ENCODE measurements around the gene FBLN1. TPM values are rescaled to one million over a fixed set of nuclear protein-coding genes. Genes with fewer than 3 reads are reported as not detected.

The FBLN1 gene
- total RNA-seq, 1 experiment from 2014 or later = 183 TPM

DNA sequence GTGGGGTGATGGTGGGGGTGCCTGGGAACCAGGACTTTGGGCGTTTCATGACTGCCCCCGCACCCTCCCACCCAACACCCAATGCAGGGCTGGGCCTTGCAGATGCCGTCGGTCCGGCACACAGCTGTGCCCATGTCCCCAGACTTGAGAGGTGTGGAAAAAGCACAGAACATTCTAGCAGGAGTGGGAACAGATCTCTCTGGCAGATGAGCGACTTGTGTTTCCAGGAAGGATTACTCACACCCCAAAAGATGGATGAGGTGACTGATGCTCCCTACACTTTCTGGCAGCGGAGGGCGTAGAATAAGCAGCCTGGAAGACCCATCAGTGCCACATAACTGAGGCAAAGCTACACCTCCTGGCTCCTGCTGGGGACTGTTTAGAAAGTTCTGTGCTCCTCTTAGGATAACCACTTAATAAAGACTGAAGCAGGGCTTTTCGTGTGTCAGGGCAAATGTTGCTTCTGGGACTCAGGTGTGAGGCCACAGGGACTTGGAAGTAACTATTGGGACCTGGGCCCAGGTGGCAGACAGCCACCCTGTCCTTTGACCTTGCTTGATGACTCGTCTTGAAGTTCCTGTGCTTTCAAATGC is 24.2 kb downstream of the FBLN1 start (continued):
- TF ChIP-seq, protein P1, sequence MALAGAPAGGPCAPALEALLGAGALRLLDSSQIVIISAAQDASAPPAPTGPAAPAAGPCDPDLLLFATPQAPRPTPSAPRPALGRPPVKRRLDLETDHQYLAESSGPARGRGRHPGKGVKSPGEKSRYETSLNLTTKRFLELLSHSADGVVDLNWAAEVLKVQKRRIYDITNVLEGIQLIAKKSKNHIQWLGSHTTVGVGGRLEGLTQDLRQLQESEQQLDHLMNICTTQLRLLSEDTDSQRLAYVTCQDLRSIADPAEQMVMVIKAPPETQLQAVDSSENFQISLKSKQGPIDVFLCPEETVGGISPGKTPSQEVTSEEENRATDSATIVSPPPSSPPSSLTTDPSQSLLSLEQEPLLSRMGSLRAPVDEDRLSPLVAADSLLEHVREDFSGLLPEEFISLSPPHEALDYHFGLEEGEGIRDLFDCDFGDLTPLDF (CRISPR knock-in tag; IDR thresholded peaks at IDR 0.05) = no peak
- no peak for TF ChIP-seq GTF2I (CRISPR knock-in tag; conservative IDR thresholded peaks at IDR 0.05)

DNA sequence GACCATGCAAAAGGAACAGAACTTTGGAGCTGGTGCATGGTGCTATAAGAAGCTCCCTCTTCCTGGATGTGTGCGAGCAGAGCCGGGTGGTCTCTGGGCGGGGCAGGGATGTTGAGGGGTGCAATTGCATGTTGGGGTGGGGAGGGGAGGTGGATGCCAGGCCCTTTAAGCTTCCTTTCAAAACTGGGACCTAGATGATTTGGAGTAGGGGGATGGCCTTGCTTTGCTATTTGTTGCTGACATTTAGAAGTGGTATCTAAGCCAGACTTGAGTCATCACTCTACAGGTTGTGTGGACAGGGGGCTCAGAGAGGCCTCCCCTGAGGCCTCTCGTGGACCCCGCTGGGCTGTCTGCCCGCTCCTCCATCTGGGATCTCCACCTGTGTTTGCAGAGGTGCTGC is 24.8 kb downstream of the FBLN1 start:
- ChIA-PET CTCF (no interaction called here), POLR2A (no interaction called here)
- no peak overlapping the region for H3K27ac Mint-ChIP-seq
- no peaks in the 10 kb centered on the region for H3K27me3 Mint-ChIP-seq (ENCODE audit: low read depth)
- peaks cover 46% of the 10 kb centered on the region for H3K36me3 Mint-ChIP-seq
- H3K4me1 Mint-ChIP-seq = no peaks in the 10 kb centered on the region
- H3K9me3 Mint-ChIP-seq = no peaks in the 10 kb centered on the region
- DNase-seq (ENCODE audit: low spot score) (no peak), ATAC-seq (no peak)
- no peak overlapping the region for H3K4me3 Mint-ChIP-seq
- TF ChIP-seq NR2C2 (CRISPR knock-in tag; IDR thresholded peaks at IDR 0.05) (no peak), CBFB (CRISPR knock-in tag; IDR thresholded peaks at IDR 0.05; ENCODE audit: low read depth) (no peak), PRRX2 (CRISPR knock-in tag; IDR thresholded peaks at IDR 0.05) (no peak), ZNF219 (CRISPR knock-in tag; IDR thresholded peaks at IDR 0.05; ENCODE audit: borderline replicate concordance) (no peak), RORB (CRISPR knock-in tag; IDR thresholded peaks at IDR 0.05) (no peak), ZNF317 (CRISPR knock-in tag; IDR thresholded peaks at IDR 0.05; ENCODE audit: borderline replicate concordance, low read depth) (no peak), SMAD3 (CRISPR knock-in tag; IDR thresholded peaks at IDR 0.05; ENCODE audit: borderline replicate concordance) (no peak), MXD4 (CRISPR knock-in tag; IDR thresholded peaks at IDR 0.05; ENCODE audit: borderline replicate concordance) (no peak), FOXP1 (CRISPR knock-in tag; IDR thresholded peaks at IDR 0.05; ENCODE audit: borderline replicate concordance) (no peak)
- TF ChIP-seq, protein P2, sequence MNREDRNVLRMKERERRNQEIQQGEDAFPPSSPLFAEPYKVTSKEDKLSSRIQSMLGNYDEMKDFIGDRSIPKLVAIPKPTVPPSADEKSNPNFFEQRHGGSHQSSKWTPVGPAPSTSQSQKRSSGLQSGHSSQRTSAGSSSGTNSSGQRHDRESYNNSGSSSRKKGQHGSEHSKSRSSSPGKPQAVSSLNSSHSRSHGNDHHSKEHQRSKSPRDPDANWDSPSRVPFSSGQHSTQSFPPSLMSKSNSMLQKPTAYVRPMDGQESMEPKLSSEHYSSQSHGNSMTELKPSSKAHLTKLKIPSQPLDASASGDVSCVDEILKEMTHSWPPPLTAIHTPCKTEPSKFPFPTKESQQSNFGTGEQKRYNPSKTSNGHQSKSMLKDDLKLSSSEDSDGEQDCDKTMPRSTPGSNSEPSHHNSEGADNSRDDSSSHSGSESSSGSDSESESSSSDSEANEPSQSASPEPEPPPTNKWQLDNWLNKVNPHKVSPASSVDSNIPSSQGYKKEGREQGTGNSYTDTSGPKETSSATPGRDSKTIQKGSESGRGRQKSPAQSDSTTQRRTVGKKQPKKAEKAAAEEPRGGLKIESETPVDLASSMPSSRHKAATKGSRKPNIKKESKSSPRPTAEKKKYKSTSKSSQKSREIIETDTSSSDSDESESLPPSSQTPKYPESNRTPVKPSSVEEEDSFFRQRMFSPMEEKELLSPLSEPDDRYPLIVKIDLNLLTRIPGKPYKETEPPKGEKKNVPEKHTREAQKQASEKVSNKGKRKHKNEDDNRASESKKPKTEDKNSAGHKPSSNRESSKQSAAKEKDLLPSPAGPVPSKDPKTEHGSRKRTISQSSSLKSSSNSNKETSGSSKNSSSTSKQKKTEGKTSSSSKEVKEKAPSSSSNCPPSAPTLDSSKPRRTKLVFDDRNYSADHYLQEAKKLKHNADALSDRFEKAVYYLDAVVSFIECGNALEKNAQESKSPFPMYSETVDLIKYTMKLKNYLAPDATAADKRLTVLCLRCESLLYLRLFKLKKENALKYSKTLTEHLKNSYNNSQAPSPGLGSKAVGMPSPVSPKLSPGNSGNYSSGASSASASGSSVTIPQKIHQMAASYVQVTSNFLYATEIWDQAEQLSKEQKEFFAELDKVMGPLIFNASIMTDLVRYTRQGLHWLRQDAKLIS (CRISPR knock-in tag; IDR thresholded peaks at IDR 0.05; ENCODE audit: borderline replicate concordance) = no peak
- TF ChIP-seq, protein P3, sequence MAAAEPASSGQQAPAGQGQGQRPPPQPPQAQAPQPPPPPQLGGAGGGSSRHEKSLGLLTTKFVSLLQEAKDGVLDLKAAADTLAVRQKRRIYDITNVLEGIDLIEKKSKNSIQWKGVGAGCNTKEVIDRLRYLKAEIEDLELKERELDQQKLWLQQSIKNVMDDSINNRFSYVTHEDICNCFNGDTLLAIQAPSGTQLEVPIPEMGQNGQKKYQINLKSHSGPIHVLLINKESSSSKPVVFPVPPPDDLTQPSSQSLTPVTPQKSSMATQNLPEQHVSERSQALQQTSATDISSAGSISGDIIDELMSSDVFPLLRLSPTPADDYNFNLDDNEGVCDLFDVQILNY (CRISPR knock-in tag; IDR thresholded peaks at IDR 0.05) = no peak

DNA sequence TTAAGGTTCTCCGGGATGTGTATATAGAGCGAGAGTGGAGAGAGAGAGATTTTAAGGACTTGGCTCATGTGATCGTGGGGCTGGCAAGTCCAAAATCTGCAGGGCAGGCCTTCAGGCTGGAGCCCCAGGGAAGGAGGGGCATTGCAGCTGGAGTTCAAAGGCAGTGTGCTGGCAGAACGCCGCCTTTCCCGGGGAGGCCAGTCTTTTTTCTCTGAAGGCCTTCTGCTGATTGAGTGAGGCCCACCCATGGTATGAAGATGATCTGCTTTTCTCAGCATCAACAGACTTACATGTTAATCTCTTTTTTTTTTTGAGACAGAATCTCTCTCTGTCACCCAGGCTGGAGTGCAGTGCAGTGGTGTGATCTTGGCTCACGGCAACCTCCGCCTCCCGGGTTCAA is 25.4 kb downstream of the FBLN1 start:
- Mint-ChIP-seq H3K4me1 (no peaks in the 10 kb centered on the region), H3K36me3 (peaks cover 42% of the 10 kb centered on the region), H3K9me3 (no peaks in the 10 kb centered on the region), H3K27me3 (ENCODE audit: low read depth) (no peaks in the 10 kb centered on the region), H3K4me3 (no peak overlapping the region), H3K27ac (no peak overlapping the region)
- POLR2A ChIA-PET = no interaction called here
- CTCF ChIA-PET = no interaction called here
- ATAC-seq = no peak
- no peak for TF ChIP-seq TEAD4 (CRISPR knock-in tag; IDR thresholded peaks at IDR 0.05)
- DNase-seq (ENCODE audit: low spot score) = no peak

DNA sequence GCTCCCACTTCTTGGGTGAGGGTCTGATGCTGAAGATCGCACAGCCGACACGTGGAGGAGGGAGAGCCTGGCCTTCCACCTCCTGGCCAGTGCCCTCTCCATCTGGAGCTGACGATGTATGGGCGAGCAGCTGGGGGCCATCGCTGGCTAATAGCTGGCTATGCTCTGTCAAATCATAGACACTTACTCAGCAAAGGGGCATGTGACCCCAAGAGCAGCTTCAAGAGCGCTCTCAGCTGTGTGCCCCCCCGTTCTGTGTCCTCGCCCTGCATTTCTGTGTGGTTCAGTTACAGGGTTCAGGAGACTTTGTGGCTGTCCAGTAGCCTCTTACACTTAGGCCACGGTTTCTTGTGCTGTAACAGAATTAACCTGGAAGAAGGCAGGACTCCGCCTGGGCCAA is 26.4 kb downstream of the FBLN1 start:
- CTCF ChIA-PET = no interaction called here
- Mint-ChIP-seq H3K9me3 (no peaks in the 10 kb centered on the region), H3K27ac (no peak overlapping the region), H3K27me3 (ENCODE audit: low read depth) (no peaks in the 10 kb centered on the region), H3K36me3 (peaks cover 47% of the 10 kb centered on the region), H3K4me3 (no peak overlapping the region), H3K4me1 (no peaks in the 10 kb centered on the region)
- no peak for TF ChIP-seq ZNF396 (CRISPR knock-in tag; IDR thresholded peaks at IDR 0.05; ENCODE audit: borderline replicate concordance)
- TF ChIP-seq ETV6 (CRISPR knock-in tag; IDR thresholded peaks at IDR 0.05) = no peak
- TF ChIP-seq ZNF138 (CRISPR knock-in tag; conservative IDR thresholded peaks at IDR 0.05) = no peak
- TF ChIP-seq, protein P4, sequence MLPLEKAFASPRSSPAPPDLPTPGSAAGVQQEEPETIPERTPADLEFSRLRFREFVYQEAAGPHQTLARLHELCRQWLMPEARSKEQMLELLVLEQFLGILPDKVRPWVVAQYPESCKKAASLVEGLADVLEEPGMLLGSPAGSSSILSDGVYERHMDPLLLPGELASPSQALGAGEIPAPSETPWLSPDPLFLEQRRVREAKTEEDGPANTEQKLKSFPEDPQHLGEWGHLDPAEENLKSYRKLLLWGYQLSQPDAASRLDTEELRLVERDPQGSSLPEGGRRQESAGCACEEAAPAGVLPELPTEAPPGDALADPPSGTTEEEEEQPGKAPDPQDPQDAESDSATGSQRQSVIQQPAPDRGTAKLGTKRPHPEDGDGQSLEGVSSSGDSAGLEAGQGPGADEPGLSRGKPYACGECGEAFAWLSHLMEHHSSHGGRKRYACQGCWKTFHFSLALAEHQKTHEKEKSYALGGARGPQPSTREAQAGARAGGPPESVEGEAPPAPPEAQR (CRISPR knock-in tag; IDR thresholded peaks at IDR 0.05) = no peak
- no peak for TF ChIP-seq GABPB1 (CRISPR knock-in tag; IDR thresholded peaks at IDR 0.05)
- TF ChIP-seq CBFB (CRISPR knock-in tag; IDR thresholded peaks at IDR 0.05; ENCODE audit: low read depth) = no peak
- TF ChIP-seq FOXJ3 (CRISPR knock-in tag; IDR thresholded peaks at IDR 0.05; ENCODE audit: borderline replicate concordance) = no peak
- DNase-seq (ENCODE audit: low spot score) = no peak
- POLR2A ChIA-PET = no interaction called here
- no peak for ATAC-seq
